Vagina (tissue), 2 donors: ENCODE results near the gene NDUFB5. TPM values are rescaled to one million over a fixed set of nuclear protein-coding genes. Genes with fewer than 3 reads are reported as not detected.

ENCODE experiments used
- DNase-seq, 2 donors: peaks; one replicate each; pipeline ENCODE4 v3.0.0-alpha.2; 2017; ENCODE audit errors: extremely low spot score in 2 of 2
- H3K27ac ChIP-seq: fragments of 200-600 bp; sonication (generic); one replicate; pipeline ENCODE4 v1.5.1; 2019
- H3K27me3 ChIP-seq: fragments of 200-600 bp; sonication (generic); one replicate; pipeline ENCODE4 v1.5.1; 2019
- H3K36me3 ChIP-seq, 2 donors: fragments of 200-600 bp; sonication (generic); one replicate each; pipeline ENCODE4 v1.5.1; 2017 to 2019
- H3K4me1 ChIP-seq: fragments of 200-600 bp; sonication (generic); one replicate; pipeline ENCODE4 v1.5.1; 2019
- H3K4me3 ChIP-seq, 2 donors: fragments of 200-600 bp; sonication (generic); 1 replicate in 1 of 2; 2 replicates in 1 of 2; pipeline ENCODE4 v1.5.1; 2016 to 2019
- H3K9me3 ChIP-seq: fragments of 200-600 bp; sonication (generic); one replicate; pipeline ENCODE4 v1.5.1; 2019
- POLR2A ChIP-seq, 2 donors: fragments of 450-650 bp; IDR thresholded peaks; one replicate each; pipeline ENCODE4 v1.6.1; 2017; ENCODE audit warnings: antibody characterized with exemption in 2 of 2, mild to moderate bottlenecking in 2 of 2, moderate library complexity in 2 of 2
- POLR2AphosphoS5 ChIP-seq, 2 donors: sonication (generic); formaldehyde crosslinking; IDR thresholded peaks; one replicate each; pipeline ENCODE4 v1.9.0; 2017; ENCODE audit warnings: antibody characterized with exemption in 2 of 2, mild to moderate bottlenecking in 2 of 2, low read depth in 1 of 2; ENCODE audit not compliant: insufficient read depth in 1 of 2
- intact Hi-C: fragments of 100-400 bp; cut with DNase I; formaldehyde crosslinking; loops from one replicate; pipeline ENCODE4 v1.15.1; 2023
- small RNA-seq: library from RNA; depleted of rRNA; stranded (forward); fragments of <200 nt; gene quantifications from one replicate; pipeline ENCODE3, GENCODE V24; 2016
- total RNA-seq: library from RNA; depleted of rRNA; stranded (reverse); fragments of >200 nt; gene quantifications from one replicate; pipeline ENCODE4 v1.2.3, GENCODE V29; 2016
- TF ChIP-seq, protein P1 (sequence below), 3 experiments: fragments of 450-650 bp in 2 of 3; fragments of 200-600 bp in 1 of 3; sonication (generic) in 1 of 3; IDR thresholded peaks; one replicate each; pipeline ENCODE4 v1.5.1; 2017 to 2019; ENCODE audit warnings: antibody characterized with exemption in 3 of 3, mild to moderate bottlenecking in 2 of 3, moderate library complexity in 2 of 3

Gene NDUFB5
- total RNA-seq, 1 donor from 2014 or later: 48.9 TPM

- TF ChIP-seq POLR2A (IDR thresholded peaks at IDR 0.05): no peak
- TF ChIP-seq, protein P1, sequence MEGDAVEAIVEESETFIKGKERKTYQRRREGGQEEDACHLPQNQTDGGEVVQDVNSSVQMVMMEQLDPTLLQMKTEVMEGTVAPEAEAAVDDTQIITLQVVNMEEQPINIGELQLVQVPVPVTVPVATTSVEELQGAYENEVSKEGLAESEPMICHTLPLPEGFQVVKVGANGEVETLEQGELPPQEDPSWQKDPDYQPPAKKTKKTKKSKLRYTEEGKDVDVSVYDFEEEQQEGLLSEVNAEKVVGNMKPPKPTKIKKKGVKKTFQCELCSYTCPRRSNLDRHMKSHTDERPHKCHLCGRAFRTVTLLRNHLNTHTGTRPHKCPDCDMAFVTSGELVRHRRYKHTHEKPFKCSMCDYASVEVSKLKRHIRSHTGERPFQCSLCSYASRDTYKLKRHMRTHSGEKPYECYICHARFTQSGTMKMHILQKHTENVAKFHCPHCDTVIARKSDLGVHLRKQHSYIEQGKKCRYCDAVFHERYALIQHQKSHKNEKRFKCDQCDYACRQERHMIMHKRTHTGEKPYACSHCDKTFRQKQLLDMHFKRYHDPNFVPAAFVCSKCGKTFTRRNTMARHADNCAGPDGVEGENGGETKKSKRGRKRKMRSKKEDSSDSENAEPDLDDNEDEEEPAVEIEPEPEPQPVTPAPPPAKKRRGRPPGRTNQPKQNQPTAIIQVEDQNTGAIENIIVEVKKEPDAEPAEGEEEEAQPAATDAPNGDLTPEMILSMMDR (IDR thresholded peaks at IDR 0.05): no peak
- peak in 1 of 2 donors; percentile 11 for TF ChIP-seq POLR2AphosphoS5 (IDR thresholded peaks at IDR 0.05; ENCODE audit: insufficient read depth in 1 of 2, low read depth in 1 of 2)
Observed at GRCh38 chr3:179671747-179672242, 67.2 kb downstream of the NDUFB5 start.

GRCh38 chr3:179672918-179673317 is 68.3 kb downstream of the NDUFB5 start:
- Histone ChIP-seq H3K9me3 (no peaks in the 10 kb centered on the region), H3K4me3 (no peak overlapping the region), H3K27me3 (no peaks in the 10 kb centered on the region), H3K27ac (no peak overlapping the region), H3K36me3 (no peaks in the 10 kb centered on the region), H3K4me1 (no peaks in the 10 kb centered on the region)
- TF ChIP-seq, protein P1 (IDR thresholded peaks at IDR 0.05): no peak
- TF ChIP-seq POLR2A (IDR thresholded peaks at IDR 0.05) (no peak), POLR2AphosphoS5 (IDR thresholded peaks at IDR 0.05; ENCODE audit: insufficient read depth in 1 of 2, low read depth in 1 of 2) (no peak)
- intact Hi-C loops: no loop called here
- no peak for DNase-seq

More at GRCh38 chr3:179671747-179672242, 67.2 kb downstream of the NDUFB5 start:
- Histone ChIP-seq H3K27ac (no peak overlapping the region), H3K4me3 (no peak overlapping the region), H3K9me3 (no peaks in the 10 kb centered on the region), H3K4me1 (peaks cover under 1% of the 10 kb centered on the region), H3K36me3 (no peaks in the 10 kb centered on the region), H3K27me3 (no peaks in the 10 kb centered on the region)
- intact Hi-C loops: no loop called here
- DNase-seq: no peak

- no peak overlapping the region for H3K27ac ChIP-seq
- intact Hi-C loops: no loop called here
Observed at GRCh38 chr3:179673523-179673922, 68.9 kb downstream of the NDUFB5 start.

GRCh38 chr3:179676081-179676480 is 71.5 kb downstream of the NDUFB5 start:
- no peak for DNase-seq
- Histone ChIP-seq H3K4me3 (no peak overlapping the region), H3K27me3 (no peaks in the 10 kb centered on the region), H3K36me3 (no peaks in the 10 kb centered on the region), H3K27ac (no peak overlapping the region), H3K9me3 (no peaks in the 10 kb centered on the region), H3K4me1 (no peaks in the 10 kb centered on the region)
- TF ChIP-seq, protein P1 (IDR thresholded peaks at IDR 0.05): no peak
- TF ChIP-seq POLR2A (IDR thresholded peaks at IDR 0.05): no peak
- no peak for TF ChIP-seq POLR2AphosphoS5 (IDR thresholded peaks at IDR 0.05; ENCODE audit: insufficient read depth in 1 of 2, low read depth in 1 of 2)
- intact Hi-C loops: no loop called here

More at GRCh38 chr3:179673523-179673922, 68.9 kb downstream of the NDUFB5 start:
- TF ChIP-seq POLR2A (IDR thresholded peaks at IDR 0.05): no peak
- no peak for TF ChIP-seq POLR2AphosphoS5 (IDR thresholded peaks at IDR 0.05; ENCODE audit: insufficient read depth in 1 of 2, low read depth in 1 of 2)
- TF ChIP-seq, protein P1 (IDR thresholded peaks at IDR 0.05): no peak
- no peak for DNase-seq
- H3K4me1 ChIP-seq: no peaks in the 10 kb centered on the region
- no peaks in the 10 kb centered on the region for H3K9me3 ChIP-seq
- H3K36me3 ChIP-seq: no peaks in the 10 kb centered on the region
- no peaks in the 10 kb centered on the region for H3K27me3 ChIP-seq
- H3K4me3 ChIP-seq: no peak overlapping the region

Small RNA genes within 50 kb of the gene (small RNA-seq; reads per million reads assigned to genes)
- gene AC090425.1 (not detected), gene RF01210 (not detected)

Other genes starting within 250 kb of the NDUFB5 start
- 23.3 TPM for gene GNB4, start 153.3 kb upstream of the NDUFB5 start, total RNA-seq
- 21.9 TPM for gene ACTL6A, start 41.9 kb upstream of the NDUFB5 start, total RNA-seq
- gene MRPL47, start 156 bp upstream of the NDUFB5 start, total RNA-seq: 20.9 TPM
- gene USP13, start 48.2 kb downstream of the NDUFB5 start, total RNA-seq: 11.5 TPM